ENCODE results near the gene TOX2. TPM values are rescaled to one million over a fixed set of nuclear protein-coding genes. Genes with fewer than 3 reads are reported as not detected.

TOX2 gene
- total and polyA plus RNA-seq, 10 donors = 1.1 to 6.4 (median 5.0) TPM

DNA sequence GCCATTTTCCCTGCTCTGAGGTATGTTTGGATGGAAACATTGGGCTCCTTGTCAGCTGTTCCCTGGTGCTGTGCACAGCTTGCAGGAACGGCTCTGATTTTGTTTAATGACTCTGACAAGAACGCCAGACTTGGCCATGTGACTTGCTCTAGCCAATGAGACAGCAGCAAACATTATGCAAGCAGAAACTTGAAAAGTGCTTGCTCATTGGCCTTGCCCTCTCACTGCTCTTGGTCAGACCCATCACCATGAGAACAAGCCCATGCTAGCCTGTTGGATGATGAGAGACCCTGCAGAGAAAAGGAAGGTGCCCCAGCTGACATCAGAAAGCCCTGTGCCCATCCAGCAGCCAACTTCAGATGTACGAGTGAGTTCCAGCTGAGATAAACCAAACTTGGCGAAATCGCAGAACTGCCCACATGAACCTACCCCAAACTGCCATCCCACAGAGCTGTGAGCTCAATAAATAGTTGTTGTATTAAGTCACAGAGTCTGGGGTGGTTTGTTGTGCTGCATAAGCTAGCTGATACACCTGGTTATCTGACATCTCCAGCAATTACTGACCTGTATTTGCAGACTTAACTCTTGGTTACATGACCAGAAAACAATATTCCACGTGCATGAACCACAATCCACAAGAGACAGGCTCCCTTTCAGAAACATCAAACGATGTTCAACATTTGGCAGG lies 175.5 kb downstream of the TOX2 start:
- Histone ChIP-seq H3K36me3 (no peaks in the 10 kb centered on the region), H3K4me1 (no peaks in the 10 kb centered on the region), H3K27ac (no peak overlapping the region), H3K27me3 (replicated peaks in 1 of 7) (peaks cover 0 to 28% (median 4%) of the 10 kb centered on the region in 7 donors), H3K9me3 (no peaks in the 10 kb centered on the region), H3K4me3 (no peak overlapping the region)
- no peak for DNase-seq
- 56 to 68% (median 62%) methylated on average over 7 of the region's 7 CpGs for WGBS, 5 donors
- intact Hi-C loops (cut with DNase I; ENCODE audit: low total_unique reads) = loop anchor here (10.0 kb wide), 1 partner anchor 635 kb away; the partner anchor contains the start of gene SRSF6
- TF ChIP-seq, protein P1, sequence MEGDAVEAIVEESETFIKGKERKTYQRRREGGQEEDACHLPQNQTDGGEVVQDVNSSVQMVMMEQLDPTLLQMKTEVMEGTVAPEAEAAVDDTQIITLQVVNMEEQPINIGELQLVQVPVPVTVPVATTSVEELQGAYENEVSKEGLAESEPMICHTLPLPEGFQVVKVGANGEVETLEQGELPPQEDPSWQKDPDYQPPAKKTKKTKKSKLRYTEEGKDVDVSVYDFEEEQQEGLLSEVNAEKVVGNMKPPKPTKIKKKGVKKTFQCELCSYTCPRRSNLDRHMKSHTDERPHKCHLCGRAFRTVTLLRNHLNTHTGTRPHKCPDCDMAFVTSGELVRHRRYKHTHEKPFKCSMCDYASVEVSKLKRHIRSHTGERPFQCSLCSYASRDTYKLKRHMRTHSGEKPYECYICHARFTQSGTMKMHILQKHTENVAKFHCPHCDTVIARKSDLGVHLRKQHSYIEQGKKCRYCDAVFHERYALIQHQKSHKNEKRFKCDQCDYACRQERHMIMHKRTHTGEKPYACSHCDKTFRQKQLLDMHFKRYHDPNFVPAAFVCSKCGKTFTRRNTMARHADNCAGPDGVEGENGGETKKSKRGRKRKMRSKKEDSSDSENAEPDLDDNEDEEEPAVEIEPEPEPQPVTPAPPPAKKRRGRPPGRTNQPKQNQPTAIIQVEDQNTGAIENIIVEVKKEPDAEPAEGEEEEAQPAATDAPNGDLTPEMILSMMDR (IDR thresholded peaks at IDR 0.05 in 8 of 11, conservative IDR thresholded peaks at IDR 0.05 in 3 of 11) = no peak
- TF ChIP-seq POLR2A (IDR thresholded peaks at IDR 0.05) = no peak
- TF ChIP-seq POLR2AphosphoS5 (IDR thresholded peaks at IDR 0.05) = no peak

DNA sequence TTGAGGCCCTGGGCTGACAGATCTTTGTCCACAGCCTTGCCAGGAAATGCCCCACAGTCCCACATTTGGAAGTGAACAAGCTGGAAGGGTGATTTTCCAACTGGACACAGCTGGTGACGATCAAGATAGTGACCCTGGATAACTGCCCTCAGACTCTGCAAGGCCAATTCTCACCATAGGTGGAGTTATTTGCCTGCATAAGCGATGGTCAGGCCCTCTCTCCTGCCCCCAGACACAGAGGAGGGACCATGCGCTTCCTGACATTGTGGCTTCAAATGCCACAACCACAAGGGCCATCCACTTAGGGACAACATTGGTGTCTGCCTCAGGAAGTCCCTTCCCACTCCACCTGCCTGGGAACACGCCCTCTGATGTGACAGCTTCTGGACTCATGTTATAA lies 176.4 kb downstream of the TOX2 start:
- no peaks in the 10 kb centered on the region for H3K9me3 ChIP-seq
- intact Hi-C loops (cut with DNase I; ENCODE audit: low total_unique reads) = no loop called here
- H3K27me3 ChIP-seq (replicated peaks in 1 of 7) = peaks cover 0 to 28% (median 4%) of the 10 kb centered on the region in 7 donors
- WGBS, 5 donors = 53 to 77% (median 65%) methylated on average over 4 of the region's 4 CpGs
- H3K36me3 ChIP-seq = no peaks in the 10 kb centered on the region
- no peaks in the 10 kb centered on the region for H3K4me1 ChIP-seq
- no peak overlapping the region for H3K27ac ChIP-seq
- DNase-seq = no peak
- TF ChIP-seq POLR2A (IDR thresholded peaks at IDR 0.05) (no peak), POLR2AphosphoS5 (IDR thresholded peaks at IDR 0.05) (no peak)
- TF ChIP-seq, protein P1 (IDR thresholded peaks at IDR 0.05 in 8 of 11, conservative IDR thresholded peaks at IDR 0.05 in 3 of 11) = no peak
- H3K4me3 ChIP-seq = no peak overlapping the region

DNA sequence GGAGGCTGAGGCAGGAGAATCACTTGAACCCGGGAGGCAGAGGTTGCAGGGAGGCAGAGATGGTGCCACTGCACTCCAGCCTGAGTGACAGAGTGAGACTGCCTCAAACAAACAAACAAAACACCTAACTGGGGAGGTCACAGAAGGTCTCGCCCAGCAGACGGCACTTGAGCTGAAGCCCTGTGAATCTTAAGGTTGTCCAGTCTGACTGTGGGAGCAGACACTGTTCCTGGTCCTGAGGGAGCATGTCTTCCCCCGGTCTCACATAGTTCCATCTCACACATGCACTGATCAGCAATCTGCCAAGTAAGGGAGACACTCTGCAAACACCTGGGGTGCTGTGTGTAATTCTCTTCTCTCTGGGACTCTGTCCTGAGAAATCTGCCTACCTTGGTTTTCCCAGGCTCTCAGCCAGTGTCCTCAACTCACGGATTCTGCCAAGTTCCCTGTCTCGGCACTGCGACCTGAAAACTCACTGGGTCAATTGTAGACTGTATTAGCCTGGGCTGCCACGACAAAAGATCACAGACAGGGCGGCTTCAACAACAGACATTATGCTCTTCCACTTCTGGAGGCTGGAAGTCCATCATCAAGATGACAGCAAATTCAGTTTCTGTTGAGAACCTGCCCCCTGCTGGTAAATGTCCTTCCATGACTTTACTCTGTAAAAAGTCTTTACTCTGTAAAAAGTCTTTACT lies 178.0 kb downstream of the TOX2 start:
- no peak for TF ChIP-seq POLR2A (IDR thresholded peaks at IDR 0.05)
- no peak for TF ChIP-seq POLR2AphosphoS5 (IDR thresholded peaks at IDR 0.05)
- TF ChIP-seq, protein P1 (IDR thresholded peaks at IDR 0.05 in 8 of 11, conservative IDR thresholded peaks at IDR 0.05 in 3 of 11) = peak in 7 of 11 experiments; percentile 10 to 51 (median 26)
- no peaks in the 10 kb centered on the region for H3K36me3 ChIP-seq
- intact Hi-C loops (cut with DNase I; ENCODE audit: low total_unique reads) = no loop called here
- no peak overlapping the region for H3K27ac ChIP-seq
- H3K9me3 ChIP-seq = no peaks in the 10 kb centered on the region
- no peaks in the 10 kb centered on the region for H3K4me1 ChIP-seq
- WGBS, 5 donors = 66 to 72% (median 72%) methylated on average over 9 of the region's 9 CpGs
- no peak overlapping the region for H3K4me3 ChIP-seq
- no peak for DNase-seq
- H3K27me3 ChIP-seq (replicated peaks in 1 of 7) = peaks cover 0 to 22% (median 4%) of the 10 kb centered on the region in 7 donors

DNA sequence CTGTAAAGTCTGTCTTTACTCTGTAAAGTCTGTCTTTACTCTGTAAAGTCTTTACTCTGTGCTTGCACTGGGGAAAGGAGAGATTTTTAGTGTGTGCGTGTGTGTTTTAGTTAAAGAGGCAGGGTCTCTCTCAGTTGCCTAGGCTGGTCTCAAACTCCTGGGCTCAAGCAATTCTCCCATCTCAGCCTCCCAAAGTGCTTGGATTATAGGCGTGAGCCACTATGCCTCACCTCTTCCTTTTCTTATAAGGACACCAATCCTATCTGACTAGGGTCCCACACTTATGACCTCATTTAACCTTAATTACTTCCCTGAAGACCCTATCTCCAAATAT lies 178.6 kb downstream of the TOX2 start:
- 82 to 93% (median 85%) methylated on average over 2 of the region's 2 CpGs for WGBS, 5 donors
- Histone ChIP-seq H3K27ac (no peak overlapping the region), H3K4me1 (no peaks in the 10 kb centered on the region), H3K36me3 (no peaks in the 10 kb centered on the region), H3K9me3 (no peaks in the 10 kb centered on the region), H3K27me3 (replicated peaks in 1 of 7) (peaks cover 0 to 21% (median 4%) of the 10 kb centered on the region in 7 donors), H3K4me3 (no peak overlapping the region)
- intact Hi-C loops (cut with DNase I; ENCODE audit: low total_unique reads) = no loop called here
- no peak for DNase-seq
- no peak for TF ChIP-seq POLR2A (IDR thresholded peaks at IDR 0.05)
- TF ChIP-seq, protein P1 (IDR thresholded peaks at IDR 0.05 in 8 of 11, conservative IDR thresholded peaks at IDR 0.05 in 3 of 11) = peak in 1 of 11 experiments; percentile 4
